ENCODE data around the gene ENTPD2. TPM values are rescaled to one million over a fixed set of nuclear protein-coding genes. Genes with fewer than 3 reads are reported as not detected.

Gene ENTPD2
- total and polyA plus RNA-seq, 9 of the 15 experiments (the other 6 are each of a cell fraction or from before 2014, with no cell fraction given) = 0.04 to 0.60 (median 0.14) TPM; not detected in 4

DNA sequence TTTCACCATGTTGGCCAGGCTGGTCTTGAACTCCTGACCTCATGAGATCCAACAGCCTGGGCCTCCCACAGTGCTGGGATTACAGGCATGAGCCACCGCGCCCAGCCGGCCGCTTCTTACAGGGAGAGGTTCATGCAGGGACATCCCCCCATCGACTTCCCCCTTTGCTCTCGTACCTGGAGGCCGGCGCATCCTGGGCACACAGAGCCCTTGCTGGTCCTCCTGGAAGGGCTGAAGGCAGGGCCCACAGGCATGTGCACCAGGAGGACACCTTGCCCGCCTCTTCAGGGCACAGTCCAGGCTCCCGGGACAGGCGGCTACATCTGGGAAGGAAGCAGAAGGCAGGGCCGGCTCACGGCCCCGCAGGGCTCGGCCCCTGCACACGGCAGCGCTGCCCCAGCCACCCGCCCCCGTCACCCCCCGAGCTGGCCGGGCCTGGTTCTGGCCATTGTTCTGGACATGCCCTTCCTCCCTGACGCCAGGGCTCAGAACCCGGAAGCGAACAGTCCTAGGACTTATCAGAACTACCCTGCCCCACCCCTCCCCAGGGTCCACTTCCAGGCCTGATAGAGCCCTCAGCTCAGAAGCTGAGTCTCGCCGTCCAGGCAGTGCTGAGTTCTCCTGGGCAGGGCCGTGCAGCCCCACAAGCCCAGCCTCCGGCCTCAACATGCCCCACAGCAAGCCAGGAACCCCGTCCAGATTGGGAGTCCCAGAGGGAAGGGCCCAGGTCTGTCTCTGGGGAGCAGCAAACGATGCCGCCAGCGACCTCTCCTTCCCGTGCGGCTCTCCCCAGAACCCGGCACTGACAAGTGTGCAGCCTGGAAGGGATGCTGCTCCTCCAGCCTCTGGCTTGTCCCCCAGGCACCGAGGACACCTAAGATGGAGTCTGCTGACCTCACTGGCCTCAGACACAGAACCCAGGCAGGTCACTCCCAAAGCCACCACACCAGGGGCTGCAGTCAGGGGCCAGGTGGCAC, 10.8 kb downstream of the ENTPD2 start:
- peaks cover 26% of the 10 kb centered on the region; the same call in 1 of the 2 replicates for H4K20me1 ChIP-seq (replicated peaks; ENCODE audit: control insufficient read depth, insufficient read depth, low read length)
- TF ChIP-seq ELF1 (tag; IDR thresholded peaks at IDR 0.05) (peak; percentile 59; the same call in 1 of the 2 replicates), ZKSCAN8 (CRISPR knock-in tag; IDR thresholded peaks at IDR 0.05) (no peak)
- H3K9ac ChIP-seq (ENCODE audit: insufficient read depth in 1 of 2, low read depth in 2 of 2, low read length in 2 of 2) = peak overlapping the region in 1 of 2 experiments; percentile 65; a peak in 2 of 4 replicates
- H3K27me3 ChIP-seq (ENCODE audit: control insufficient read depth in 2 of 2, insufficient read depth in 2 of 2, low read length in 2 of 2) = peaks cover 7 to 61% of the 10 kb centered on the region in 2 experiments; a peak in 4 of 5 replicates
- CTCF ChIA-PET (ENCODE audit: low intra/inter-chr PET ratio) = no interaction called here
- H3K9me1 ChIP-seq (ENCODE audit: control insufficient read depth, insufficient read depth, low read length) = no peaks in the 10 kb centered on the region
- H3K36me3 ChIP-seq (ENCODE audit: control insufficient read depth, insufficient read depth, low read length) = no peaks in the 10 kb centered on the region
- no peaks in the 10 kb centered on the region for H3K9me3 ChIP-seq (replicated peaks; ENCODE audit: control insufficient read depth, insufficient read depth, low read depth, low read length)
- no peaks in the 10 kb centered on the region for H3K79me2 ChIP-seq (ENCODE audit: control insufficient read depth, insufficient read depth, low read length)
- DNase-seq (ENCODE audit: extremely low read depth in 1 of 4, low spot score in 3 of 4) (peak in 2 of 4 experiments; percentile 45 to 46), ATAC-seq (peak; percentile 35), FAIRE-seq (no peak)
- intact Hi-C loops (cut with micrococcal nuclease) = no loop called here
- BruUV-seq (replicated peaks) = no TSS peak
- 24% methylated on average over 23 of the region's 36 CpGs for WGBS (ENCODE audit: insufficient coverage, low coverage, missing lambda C conversion rate)
- no peak overlapping the region for H3K4me3 ChIP-seq
- peaks cover 0 to 73% of the 10 kb centered on the region in 2 experiments; a peak in 4 of 5 replicates for H3K4me1 ChIP-seq (replicated peaks in 1 of 2; ENCODE audit: control insufficient read depth in 2 of 2, insufficient read depth in 2 of 2, low read length in 2 of 2)
- POLR2A ChIA-PET = interaction anchor here (0.6 to 0.7 kb wide), 2 partner anchors 112 to 195 kb away, joined by 3 read pairs; no protein-coding TSS in a partner anchor
- no peak overlapping the region for H3K4me2 ChIP-seq (ENCODE audit: insufficient read depth, low read length)
- 0 out of 2 replicates have a peak overlapping the region, but pooled peaks have one; percentile 23 for H2AFZ ChIP-seq (ENCODE audit: low read depth, low read length)
- no peak overlapping the region for H3K27ac ChIP-seq (ENCODE audit: extremely low read depth, low read depth, low read length)
- in situ Hi-C loops (cut with MboI) = no loop called here

DNA sequence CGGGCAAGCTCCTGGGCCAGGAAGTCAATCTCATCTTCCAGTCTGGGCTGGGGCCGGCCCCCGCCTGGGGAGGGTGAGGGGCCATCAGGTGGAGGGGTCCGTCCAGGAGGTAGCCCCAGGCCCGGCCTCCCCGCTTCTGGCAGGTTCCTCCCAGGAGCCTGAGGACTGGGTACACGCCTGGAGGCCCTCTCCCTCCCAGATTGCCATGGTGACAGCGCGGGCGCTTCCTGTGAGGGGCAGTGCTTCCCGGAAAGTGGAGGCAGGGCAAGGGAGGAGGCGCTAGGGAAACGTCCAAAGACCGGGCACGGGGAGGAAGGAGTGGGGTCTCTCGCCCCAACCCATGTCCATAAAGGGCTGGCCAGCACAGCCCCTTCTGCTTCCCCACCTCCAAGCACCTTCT, 12.7 kb downstream of the ENTPD2 start:
- DNase-seq (ENCODE audit: extremely low read depth in 1 of 4, low spot score in 3 of 4) (peak in 2 of 4 experiments; percentile 39 to 40), ATAC-seq (no peak; the same call in 1 of the 3 replicates), FAIRE-seq (no peak)
- CTCF ChIA-PET (ENCODE audit: low intra/inter-chr PET ratio) = no interaction called here
- no peak overlapping the region for H3K27ac ChIP-seq (ENCODE audit: extremely low read depth, low read depth, low read length)
- TF ChIP-seq MYC (IDR thresholded peaks at IDR 0.05; ENCODE audit: low read depth, low read length) = no peak
- TF ChIP-seq MYC (CRISPR knock-in tag; IDR thresholded peaks at IDR 0.05; ENCODE audit: borderline replicate concordance, low read depth) = no peak
- peak; percentile 44 for TF ChIP-seq GABPA (tag; conservative IDR thresholded peaks at IDR 0.05; ENCODE audit: low read depth)
- TF ChIP-seq PCBP2 (IDR thresholded peaks at IDR 0.05; ENCODE audit: low read depth, low read length, poor library complexity, severe bottlenecking) = no peak
- TF ChIP-seq, protein P1, sequence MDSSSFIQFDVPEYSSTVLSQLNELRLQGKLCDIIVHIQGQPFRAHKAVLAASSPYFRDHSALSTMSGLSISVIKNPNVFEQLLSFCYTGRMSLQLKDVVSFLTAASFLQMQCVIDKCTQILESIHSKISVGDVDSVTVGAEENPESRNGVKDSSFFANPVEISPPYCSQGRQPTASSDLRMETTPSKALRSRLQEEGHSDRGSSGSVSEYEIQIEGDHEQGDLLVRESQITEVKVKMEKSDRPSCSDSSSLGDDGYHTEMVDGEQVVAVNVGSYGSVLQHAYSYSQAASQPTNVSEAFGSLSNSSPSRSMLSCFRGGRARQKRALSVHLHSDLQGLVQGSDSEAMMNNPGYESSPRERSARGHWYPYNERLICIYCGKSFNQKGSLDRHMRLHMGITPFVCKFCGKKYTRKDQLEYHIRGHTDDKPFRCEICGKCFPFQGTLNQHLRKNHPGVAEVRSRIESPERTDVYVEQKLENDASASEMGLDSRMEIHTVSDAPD (CRISPR knock-in tag; IDR thresholded peaks at IDR 0.05) = no peak
- peak; percentile 43; the same call in 1 of the 2 replicates for TF ChIP-seq ELF1 (tag; IDR thresholded peaks at IDR 0.05)
- in situ Hi-C loops (cut with MboI) = no loop called here
- no peak overlapping the region for H3K4me3 ChIP-seq
- BruUV-seq (replicated peaks) = no TSS peak
- no peak overlapping the region; a peak in 2 of 4 replicates for H3K9ac ChIP-seq (ENCODE audit: insufficient read depth in 1 of 2, low read depth in 2 of 2, low read length in 2 of 2)
- H3K9me1 ChIP-seq (ENCODE audit: control insufficient read depth, insufficient read depth, low read length) = no peaks in the 10 kb centered on the region
- peaks cover 0 to 76% of the 10 kb centered on the region in 2 experiments; a peak in 4 of 5 replicates for H3K4me1 ChIP-seq (replicated peaks in 1 of 2; ENCODE audit: control insufficient read depth in 2 of 2, insufficient read depth in 2 of 2, low read length in 2 of 2)
- WGBS (ENCODE audit: insufficient coverage, low coverage, missing lambda C conversion rate) = 3% methylated on average over 10 of the region's 16 CpGs
- H3K27me3 ChIP-seq (ENCODE audit: control insufficient read depth in 2 of 2, insufficient read depth in 2 of 2, low read length in 2 of 2) = peaks cover 7 to 50% of the 10 kb centered on the region in 2 experiments; a peak in 4 of 5 replicates
- peaks cover 12% of the 10 kb centered on the region; the same call in 1 of the 2 replicates for H4K20me1 ChIP-seq (replicated peaks; ENCODE audit: control insufficient read depth, insufficient read depth, low read length)
- intact Hi-C loops (cut with micrococcal nuclease) = no loop called here
- no peaks in the 10 kb centered on the region for H3K36me3 ChIP-seq (ENCODE audit: control insufficient read depth, insufficient read depth, low read length)
- H3K4me2 ChIP-seq (ENCODE audit: insufficient read depth, low read length) = no peak overlapping the region
- POLR2A ChIA-PET = no interaction called here
- H2AFZ ChIP-seq (ENCODE audit: low read depth, low read length) = no peak overlapping the region
- H3K9me3 ChIP-seq (replicated peaks; ENCODE audit: control insufficient read depth, insufficient read depth, low read depth, low read length) = no peaks in the 10 kb centered on the region
- no peaks in the 10 kb centered on the region for H3K79me2 ChIP-seq (ENCODE audit: control insufficient read depth, insufficient read depth, low read length)

Data from K562 (cell line).